Mesothelial cell of epicardium (in vitro differentiated cells): Measurements from ENCODE around the gene PPA1. TPM values are rescaled to one million over a fixed set of nuclear protein-coding genes. Genes with fewer than 3 reads are reported as not detected.

Source experiments
- DNase-seq, 2 experiments: peaks; one replicate each; pipeline ENCODE4 v3.0.0; 2021; ENCODE audit warnings: low spot score in 2 of 2; ENCODE audit not compliant: unreplicated experiment in 2 of 2
- H3K27ac Mint-ChIP-seq: 2 replicates; pipeline ENCODE4 v1.8.0; 2021; ENCODE audit warnings: mixed read lengths
- H3K27me3 Mint-ChIP-seq: 2 replicates; pipeline ENCODE4 v1.8.0; 2021; ENCODE audit warnings: low read depth, mixed read lengths
- H3K36me3 Mint-ChIP-seq: 2 replicates; pipeline ENCODE4 v1.8.0; 2021; ENCODE audit warnings: mixed read lengths
- H3K4me1 Mint-ChIP-seq: 2 replicates; pipeline ENCODE4 v1.8.0; 2021; ENCODE audit warnings: mixed read lengths
- H3K4me3 Mint-ChIP-seq: 2 replicates; pipeline ENCODE4 v1.8.0; 2021; ENCODE audit warnings: mild to moderate bottlenecking, moderate library complexity, mixed read lengths
- H3K9me3 Mint-ChIP-seq: 2 replicates; pipeline ENCODE4 v1.8.0; 2021; ENCODE audit warnings: mixed read lengths
- CTCF ChIP-seq: fragments of 200-600 bp; sonication (generic); IDR thresholded peaks from one replicate; pipeline ENCODE4 v1.5.0; 2021; ENCODE audit warnings: antibody characterized with exemption; ENCODE audit not compliant: unreplicated experiment
- total RNA-seq: library from RNA; stranded (reverse); gene quantifications from 3 replicates; pipeline ENCODE4 v1.2.1, GENCODE V29; 2021

Gene PPA1
- total RNA-seq, 1 donor from 2014 or later: 73.5 TPM

GRCh38 chr10:70193391-70193844 lies 39.8 kb downstream of the PPA1 start:
- Mint-ChIP-seq H3K4me1 (peaks cover 14% of the 10 kb centered on the region), H3K9me3 (peaks cover 4% of the 10 kb centered on the region), H3K36me3 (peaks cover 15% of the 10 kb centered on the region), H3K4me3 (no peak overlapping the region), H3K27me3 (no peaks in the 10 kb centered on the region), H3K27ac (no peak overlapping the region)
- no peak for TF ChIP-seq CTCF
- no peak for DNase-seq

- no peaks in the 10 kb centered on the region for H3K27me3 Mint-ChIP-seq
- H3K36me3 Mint-ChIP-seq: peaks cover 7% of the 10 kb centered on the region
- no peak for TF ChIP-seq CTCF
- H3K4me1 Mint-ChIP-seq: peaks cover 14% of the 10 kb centered on the region
- H3K27ac Mint-ChIP-seq: peak overlapping the region; percentile 41
- H3K4me3 Mint-ChIP-seq: no peak overlapping the region
- H3K9me3 Mint-ChIP-seq: peaks cover under 1% of the 10 kb centered on the region
- no peak for DNase-seq
Observed at GRCh38 chr10:70192326-70192968, 40.8 kb downstream of the PPA1 start.

GRCh38 chr10:70191972-70192305 lies 41.3 kb downstream of the PPA1 start:
- Mint-ChIP-seq H3K36me3 (peaks cover 2% of the 10 kb centered on the region), H3K4me1 (peaks cover 14% of the 10 kb centered on the region), H3K27me3 (no peaks in the 10 kb centered on the region), H3K9me3 (no peaks in the 10 kb centered on the region), H3K4me3 (no peak overlapping the region), H3K27ac (peak overlapping the region; percentile 11)
- DNase-seq: no peak
- no peak for TF ChIP-seq CTCF

GRCh38 chr10:70191161-70191971 lies 41.9 kb downstream of the PPA1 start:
- TF ChIP-seq CTCF: no peak
- Mint-ChIP-seq H3K9me3 (no peaks in the 10 kb centered on the region), H3K27ac (peak overlapping the region; percentile 11), H3K36me3 (no peaks in the 10 kb centered on the region), H3K4me3 (no peak overlapping the region), H3K27me3 (no peaks in the 10 kb centered on the region), H3K4me1 (peaks cover 14% of the 10 kb centered on the region)
- DNase-seq: no peak

- H3K9me3 Mint-ChIP-seq: no peaks in the 10 kb centered on the region
- H3K4me3 Mint-ChIP-seq: no peak overlapping the region
- no peaks in the 10 kb centered on the region for H3K36me3 Mint-ChIP-seq
- peaks cover 14% of the 10 kb centered on the region for H3K4me1 Mint-ChIP-seq
- H3K27ac Mint-ChIP-seq: no peak overlapping the region
- no peak for DNase-seq
- TF ChIP-seq CTCF: no peak
- H3K27me3 Mint-ChIP-seq: peaks cover under 1% of the 10 kb centered on the region
Observed at GRCh38 chr10:70190581-70190980, 42.6 kb downstream of the PPA1 start.
